EL (cell line): ENCODE results near the gene DENND1A.
A peak's percentile ranks its signal among the peaks of the same experiment; 100 is the strongest.
"Not testable (repeated sequence)": the region's sequence is repeated elsewhere in the genome, so short reads cannot be mapped to it uniquely, and the experiment has no call there.

Source experiments
- DNase-seq: peaks from one replicate; pipeline ENCODE4 v3.0.0-alpha.2; 2016

The DENND1A gene

GRCh38 chr9:123861086-123861755 is 68.7 kb downstream of the DENND1A start:
- DNase-seq, result no peak

GRCh38 chr9:123860603-123861002 is 69.3 kb downstream of the DENND1A start:
- no peak for DNase-seq

- DNase-seq, result no peak
These were observed 77.5 kb downstream of the DENND1A start for GRCh38 chr9:123852403-123852802.

GRCh38 chr9:123851851-123852250 is 78.1 kb downstream of the DENND1A start:
- DNase-seq, result no peak

GRCh38 chr9:123848447-123849085 is 81.4 kb downstream of the DENND1A start:
- DNase-seq, result no peak

GRCh38 chr9:123846966-123847365 is 83.0 kb downstream of the DENND1A start:
- no peak for DNase-seq

GRCh38 chr9:123843703-123844102 is 86.2 kb downstream of the DENND1A start:
- DNase-seq, result no peak

GRCh38 chr9:123835821-123836220 is 94.1 kb downstream of the DENND1A start:
- DNase-seq, result no peak

- DNase-seq, result peak; percentile 66
These were observed 94.9 kb downstream of the DENND1A start for GRCh38 chr9:123834889-123835562.

GRCh38 chr9:123834218-123834888 is 95.6 kb downstream of the DENND1A start:
- peak; percentile 27 for DNase-seq

- no peak for DNase-seq
These were observed 96.9 kb downstream of the DENND1A start for GRCh38 chr9:123832858-123833650.

GRCh38 chr9:123832176-123832575 is 97.8 kb downstream of the DENND1A start:
- DNase-seq, result no peak

- DNase-seq, result no peak
These were observed 101.5 kb downstream of the DENND1A start for GRCh38 chr9:123828449-123828848.

- DNase-seq, result peak; percentile 53
These were observed 104.4 kb downstream of the DENND1A start for GRCh38 chr9:123825342-123826060.

- no peak for DNase-seq
These were observed 106.6 kb downstream of the DENND1A start for GRCh38 chr9:123823194-123823947.

- no peak for DNase-seq
These were observed 108.3 kb downstream of the DENND1A start for GRCh38 chr9:123821619-123822018.

GRCh38 chr9:123820139-123820538 is 109.8 kb downstream of the DENND1A start:
- no peak for DNase-seq

- DNase-seq, result no peak
These were observed 113.0 kb downstream of the DENND1A start for GRCh38 chr9:123816817-123817472.

GRCh38 chr9:123815856-123816255 is 114.1 kb downstream of the DENND1A start:
- not testable (repeated sequence) for DNase-seq

- no peak for DNase-seq
These were observed 115.4 kb downstream of the DENND1A start for GRCh38 chr9:123814496-123814895.

- no peak for DNase-seq
These were observed 116.9 kb downstream of the DENND1A start for GRCh38 chr9:123812984-123813383.
